ENCODE measurements around the gene DIO1. TPM values are rescaled to one million over a fixed set of nuclear protein-coding genes. Genes with fewer than 3 reads are reported as not detected.

DIO1 gene
- polyA plus RNA-seq, 1 of the 3 experiments (the other 2 are of a cell fraction): not detected

DNA sequence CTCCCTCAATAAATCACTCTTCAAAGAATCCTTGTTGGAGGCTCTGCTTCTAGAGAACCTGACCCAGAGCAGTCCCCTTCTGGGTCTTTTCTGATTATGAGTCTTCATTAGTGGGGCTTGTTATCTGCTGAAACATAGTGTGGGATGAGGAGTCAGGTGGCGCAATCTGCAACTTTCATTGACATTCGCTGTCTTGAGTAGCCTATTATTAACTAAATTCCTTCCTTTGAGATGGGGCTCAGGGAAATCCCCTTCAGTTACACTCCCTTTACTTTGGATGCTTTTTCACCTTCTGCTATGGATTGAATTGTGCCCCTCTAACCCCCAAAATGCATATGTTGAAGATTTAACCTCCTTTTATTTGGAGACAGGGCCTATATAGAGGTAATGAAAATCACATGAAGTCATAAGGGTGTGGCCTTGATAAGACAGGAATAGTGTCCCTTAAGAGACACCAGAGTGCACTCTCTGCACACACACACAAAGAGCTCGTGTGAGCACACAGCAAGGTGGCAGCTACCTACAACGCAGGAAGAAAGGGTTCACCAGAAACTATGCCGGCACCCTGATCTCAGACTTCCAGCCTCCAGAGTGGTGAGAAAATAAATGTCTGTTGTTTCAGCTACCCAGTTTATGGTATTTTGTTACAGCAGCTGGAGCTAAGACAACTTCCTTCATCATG is 19.5 kb downstream of the DIO1 start:
- ChIA-PET POLR2A (no interaction called here), CTCF (interaction anchor here (0.6 to 1.3 kb wide), 4 partner anchors 11 to 63 kb away, joined by 3 read pairs; no protein-coding TSS in a partner anchor)
- 98% methylated on average over 5 of the region's 5 CpGs for WGBS (ENCODE audit: low lambda C conversion rate)

DNA sequence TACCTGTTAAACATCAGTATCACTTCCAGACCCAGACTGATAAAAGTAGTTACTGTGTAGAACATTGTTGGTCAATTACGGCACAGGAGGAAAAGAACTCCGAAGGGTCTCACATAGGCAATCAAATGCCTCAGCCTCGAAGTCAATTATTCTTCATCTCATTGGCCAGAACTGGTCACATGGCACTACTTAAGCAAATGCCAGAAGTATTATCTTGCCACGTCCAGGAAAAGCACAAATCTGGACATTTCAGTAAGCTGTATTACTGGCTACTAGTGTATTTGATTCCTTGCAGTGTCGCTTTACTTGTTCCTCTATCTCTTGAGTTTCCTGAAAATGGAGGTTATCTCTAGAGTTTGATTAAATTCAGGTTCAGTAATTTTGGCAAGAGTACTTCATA is 24.4 kb downstream of the DIO1 start:
- WGBS (ENCODE audit: low lambda C conversion rate): 83% methylated on average over 5 of the region's 5 CpGs
- Histone ChIP-seq H3K9ac (no peak overlapping the region), H3K9me2 (no peaks in the 10 kb centered on the region), H3K27ac (ENCODE audit: low read depth in 2 of 2, low read length in 1 of 2) (no peak overlapping the region), H3K4me3 (ENCODE audit: low read depth in 2 of 2, low read length in 1 of 2) (no peak overlapping the region), H3F3A (replicated peaks; ENCODE audit: insufficient read depth) (peaks cover 4% of the 10 kb centered on the region), H3K4me2 (no peak overlapping the region), H2AFZ (ENCODE audit: low read depth) (no peak overlapping the region), H3K36me3 (replicated peaks in 1 of 2; ENCODE audit: control insufficient read depth in 1 of 2, insufficient read depth in 2 of 2, low read length in 1 of 2) (peaks cover 19 to 39% of the 10 kb centered on the region in 2 experiments), H4K20me1 (ENCODE audit: insufficient read depth) (no peaks in the 10 kb centered on the region), H3K27me3 (ENCODE audit: insufficient read depth) (no peaks in the 10 kb centered on the region), H3K79me2 (ENCODE audit: insufficient read depth) (no peaks in the 10 kb centered on the region), H3K4me1 (ENCODE audit: control insufficient read depth in 1 of 2, insufficient read depth in 2 of 2, low read depth in 1 of 2, low read length in 1 of 2) (no peaks in the 10 kb centered on the region; a peak in 1 of 4 replicates), H3K9me3 (no peaks in the 10 kb centered on the region)
- no peak for DNase-seq
- TF ChIP-seq, protein P1, sequence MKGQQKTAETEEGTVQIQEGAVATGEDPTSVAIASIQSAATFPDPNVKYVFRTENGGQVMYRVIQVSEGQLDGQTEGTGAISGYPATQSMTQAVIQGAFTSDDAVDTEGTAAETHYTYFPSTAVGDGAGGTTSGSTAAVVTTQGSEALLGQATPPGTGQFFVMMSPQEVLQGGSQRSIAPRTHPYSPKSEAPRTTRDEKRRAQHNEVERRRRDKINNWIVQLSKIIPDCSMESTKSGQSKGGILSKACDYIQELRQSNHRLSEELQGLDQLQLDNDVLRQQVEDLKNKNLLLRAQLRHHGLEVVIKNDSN (IDR thresholded peaks at IDR 0.05; ENCODE audit: borderline replicate concordance, low read depth): peak; percentile 42; the same call in 1 of the 2 replicates
- no peak for TF ChIP-seq EZH2phosphoT487 (IDR thresholded peaks at IDR 0.05; ENCODE audit: borderline replicate concordance, low read depth)
- no peak for TF ChIP-seq FOXM1 (IDR thresholded peaks at IDR 0.05; ENCODE audit: low read depth)
- no peak for TF ChIP-seq SIN3A (IDR thresholded peaks at IDR 0.05; ENCODE audit: borderline replicate concordance, low read depth, low read length)
- no peak for TF ChIP-seq FOXJ3 (CRISPR knock-in tag; IDR thresholded peaks at IDR 0.05)
- ChIA-PET CTCF (interaction anchor here (1.0 to 1.1 kb wide), 2 partner anchors 9 to 41 kb away, joined by 3 to 5 read pairs; no protein-coding TSS in a partner anchor), POLR2A (no interaction called here)

More for the DNA sequence above, 19.5 kb downstream of the DIO1 start:
- Histone ChIP-seq H3K79me2 (ENCODE audit: insufficient read depth) (no peaks in the 10 kb centered on the region), H3K4me1 (ENCODE audit: control insufficient read depth in 1 of 2, insufficient read depth in 2 of 2, low read depth in 1 of 2, low read length in 1 of 2) (no peaks in the 10 kb centered on the region), H3K27ac (ENCODE audit: low read depth in 2 of 2, low read length in 1 of 2) (no peak overlapping the region), H3K27me3 (ENCODE audit: insufficient read depth) (no peaks in the 10 kb centered on the region), H3K4me2 (no peak overlapping the region), H3K9me3 (no peaks in the 10 kb centered on the region), H3K9ac (no peak overlapping the region), H2AFZ (ENCODE audit: low read depth) (no peak overlapping the region), H3K4me3 (ENCODE audit: low read depth in 2 of 2, low read length in 1 of 2) (no peak overlapping the region), H3F3A (replicated peaks; ENCODE audit: insufficient read depth) (no peaks in the 10 kb centered on the region), H3K9me2 (no peaks in the 10 kb centered on the region), H4K20me1 (ENCODE audit: insufficient read depth) (no peaks in the 10 kb centered on the region), H3K36me3 (replicated peaks in 1 of 2; ENCODE audit: control insufficient read depth in 1 of 2, insufficient read depth in 2 of 2, low read length in 1 of 2) (peaks cover 8 to 9% of the 10 kb centered on the region in 2 experiments)
- TF ChIP-seq CHD2 (IDR thresholded peaks at IDR 0.05; ENCODE audit: low read length, partially characterized antibody): no peak
- TF ChIP-seq GABPA (IDR thresholded peaks at IDR 0.05; ENCODE audit: low read depth): no peak
- DNase-seq: no peak

DNA sequence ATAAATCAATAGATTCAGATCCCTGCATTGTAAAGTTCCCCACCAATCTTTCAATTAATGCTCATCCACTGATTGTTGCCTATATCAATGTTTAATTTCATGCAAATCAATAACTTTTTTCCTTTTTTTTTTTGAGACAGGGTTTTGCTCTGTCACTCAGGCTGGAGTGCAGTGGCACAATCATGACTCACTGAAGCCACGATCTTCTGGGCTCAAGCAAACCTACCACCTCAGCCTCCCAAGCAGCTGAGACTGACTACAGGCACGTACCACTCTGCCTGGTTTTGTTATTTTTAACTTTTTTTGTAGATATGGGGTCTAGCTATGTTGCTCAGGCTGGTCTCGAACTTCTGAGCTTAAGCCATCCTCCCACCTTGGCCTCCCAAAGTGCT is 25.7 kb downstream of the DIO1 start:
- Histone ChIP-seq H2AFZ (ENCODE audit: low read depth) (no peak overlapping the region), H3K4me1 (ENCODE audit: control insufficient read depth in 1 of 2, insufficient read depth in 2 of 2, low read depth in 1 of 2, low read length in 1 of 2) (no peaks in the 10 kb centered on the region; a peak in 1 of 4 replicates), H3K4me3 (ENCODE audit: low read depth in 2 of 2, low read length in 1 of 2) (no peak overlapping the region), H3K27ac (ENCODE audit: low read depth in 2 of 2, low read length in 1 of 2) (no peak overlapping the region), H3K9ac (no peak overlapping the region), H3K9me2 (no peaks in the 10 kb centered on the region), H3K9me3 (no peaks in the 10 kb centered on the region), H3K4me2 (no peak overlapping the region), H3K79me2 (ENCODE audit: insufficient read depth) (no peaks in the 10 kb centered on the region), H3F3A (replicated peaks; ENCODE audit: insufficient read depth) (peaks cover 10% of the 10 kb centered on the region), H4K20me1 (ENCODE audit: insufficient read depth) (no peaks in the 10 kb centered on the region), H3K36me3 (replicated peaks in 1 of 2; ENCODE audit: control insufficient read depth in 1 of 2, insufficient read depth in 2 of 2, low read length in 1 of 2) (peaks cover 28 to 52% of the 10 kb centered on the region in 2 experiments), H3K27me3 (ENCODE audit: insufficient read depth) (no peaks in the 10 kb centered on the region)
- DNase-seq: no peak
- 86% methylated on average over 3 of the region's 3 CpGs for WGBS (ENCODE audit: low lambda C conversion rate)
- ChIA-PET CTCF (interaction anchor here (0.6 to 1.0 kb wide), 2 partner anchors 10 to 26 kb away, joined by 3 read pairs; partner anchors contain the start of gene LRRC42), POLR2A (no interaction called here)
- TF ChIP-seq TCF12 (IDR thresholded peaks at IDR 0.05) (no peak), TEAD4 (IDR thresholded peaks at IDR 0.05; ENCODE audit: borderline replicate concordance, insufficient read depth) (no peak), CHD2 (IDR thresholded peaks at IDR 0.05; ENCODE audit: low read length, partially characterized antibody) (no peak), RFX5 (IDR thresholded peaks at IDR 0.05; ENCODE audit: low read length) (no peak), POLR2AphosphoS5 (IDR thresholded peaks at IDR 0.05; ENCODE audit: low read depth, low read length) (no peak), ELF1 (IDR thresholded peaks at IDR 0.05) (no peak), MXI1 (IDR thresholded peaks at IDR 0.05; ENCODE audit: low read depth, low read length) (no peak), MEF2A (IDR thresholded peaks at IDR 0.05; ENCODE audit: borderline replicate concordance, low read depth) (no peak), JUND (IDR thresholded peaks at IDR 0.05) (no peak), EZH2phosphoT487 (IDR thresholded peaks at IDR 0.05; ENCODE audit: borderline replicate concordance, low read depth) (no peak)
- TF ChIP-seq, protein P2, sequence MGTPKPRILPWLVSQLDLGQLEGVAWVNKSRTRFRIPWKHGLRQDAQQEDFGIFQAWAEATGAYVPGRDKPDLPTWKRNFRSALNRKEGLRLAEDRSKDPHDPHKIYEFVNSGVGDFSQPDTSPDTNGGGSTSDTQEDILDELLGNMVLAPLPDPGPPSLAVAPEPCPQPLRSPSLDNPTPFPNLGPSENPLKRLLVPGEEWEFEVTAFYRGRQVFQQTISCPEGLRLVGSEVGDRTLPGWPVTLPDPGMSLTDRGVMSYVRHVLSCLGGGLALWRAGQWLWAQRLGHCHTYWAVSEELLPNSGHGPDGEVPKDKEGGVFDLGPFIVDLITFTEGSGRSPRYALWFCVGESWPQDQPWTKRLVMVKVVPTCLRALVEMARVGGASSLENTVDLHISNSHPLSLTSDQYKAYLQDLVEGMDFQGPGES (IDR thresholded peaks at IDR 0.05; ENCODE audit: low read depth, low read length): no peak
- TF ChIP-seq, protein P3, sequence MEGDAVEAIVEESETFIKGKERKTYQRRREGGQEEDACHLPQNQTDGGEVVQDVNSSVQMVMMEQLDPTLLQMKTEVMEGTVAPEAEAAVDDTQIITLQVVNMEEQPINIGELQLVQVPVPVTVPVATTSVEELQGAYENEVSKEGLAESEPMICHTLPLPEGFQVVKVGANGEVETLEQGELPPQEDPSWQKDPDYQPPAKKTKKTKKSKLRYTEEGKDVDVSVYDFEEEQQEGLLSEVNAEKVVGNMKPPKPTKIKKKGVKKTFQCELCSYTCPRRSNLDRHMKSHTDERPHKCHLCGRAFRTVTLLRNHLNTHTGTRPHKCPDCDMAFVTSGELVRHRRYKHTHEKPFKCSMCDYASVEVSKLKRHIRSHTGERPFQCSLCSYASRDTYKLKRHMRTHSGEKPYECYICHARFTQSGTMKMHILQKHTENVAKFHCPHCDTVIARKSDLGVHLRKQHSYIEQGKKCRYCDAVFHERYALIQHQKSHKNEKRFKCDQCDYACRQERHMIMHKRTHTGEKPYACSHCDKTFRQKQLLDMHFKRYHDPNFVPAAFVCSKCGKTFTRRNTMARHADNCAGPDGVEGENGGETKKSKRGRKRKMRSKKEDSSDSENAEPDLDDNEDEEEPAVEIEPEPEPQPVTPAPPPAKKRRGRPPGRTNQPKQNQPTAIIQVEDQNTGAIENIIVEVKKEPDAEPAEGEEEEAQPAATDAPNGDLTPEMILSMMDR (IDR thresholded peaks at IDR 0.05): no peak
- TF ChIP-seq, protein P4, sequence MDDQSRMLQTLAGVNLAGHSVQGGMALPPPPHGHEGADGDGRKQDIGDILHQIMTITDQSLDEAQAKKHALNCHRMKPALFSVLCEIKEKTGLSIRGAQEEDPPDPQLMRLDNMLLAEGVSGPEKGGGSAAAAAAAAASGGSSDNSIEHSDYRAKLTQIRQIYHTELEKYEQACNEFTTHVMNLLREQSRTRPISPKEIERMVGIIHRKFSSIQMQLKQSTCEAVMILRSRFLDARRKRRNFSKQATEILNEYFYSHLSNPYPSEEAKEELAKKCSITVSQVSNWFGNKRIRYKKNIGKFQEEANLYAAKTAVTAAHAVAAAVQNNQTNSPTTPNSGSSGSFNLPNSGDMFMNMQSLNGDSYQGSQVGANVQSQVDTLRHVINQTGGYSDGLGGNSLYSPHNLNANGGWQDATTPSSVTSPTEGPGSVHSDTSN (IDR thresholded peaks at IDR 0.05): no peak

Data from SK-N-SH (cell line).